HepG2 (cell line): ENCODE results near the gene EXO1. TPM values are rescaled to one million over a fixed set of nuclear protein-coding genes. Genes with fewer than 3 reads are reported as not detected.
"Not testable (repeated sequence)": the region's sequence is repeated elsewhere in the genome, so short reads cannot be mapped to it uniquely, and the experiment has no call there.

Source experiments
- ATAC-seq: fragments of 200-7000 bp; cut with Tn5 transposase; 3 replicates; pipeline ENCODE4 v1.9.1; 2020; ENCODE audit warnings: mild to moderate bottlenecking, moderate library complexity
- BruUV-seq: library from RNA; stranded (reverse); fragments of 400-500 nt; replicated peaks from 2 replicates; lab custom pipeline; 2021; lab: Mats Ljungman, UMichigan
- CTCF ChIA-PET: fragments of 300-600 bp; formaldehyde crosslinking; extraction: SDS; loops from one replicate; lab custom pipeline; 2021; ENCODE audit warnings: low total read pairs, inconsistent platforms, low intra/inter-chr PET ratio; lab: Yijun Ruan, JAX
- POLR2A ChIA-PET: fragments of 350-600 bp; sonication (Branson Sonifier 250); formaldehyde crosslinking; loops from one replicate; lab custom pipeline; 2020; ENCODE audit warnings: antibody characterized with exemption, inconsistent platforms; lab: Yijun Ruan, JAX
- DNase-seq: peaks from one replicate; pipeline ENCODE4 v3.0.0-alpha.2; 2015; ENCODE audit warnings: low spot score
- FAIRE-seq: peaks from 3 replicates; lab custom pipeline; 2011; peaks lifted over from hg19 to GRCh38; lab: Jason Lieb, UNC
- H2AFZ ChIP-seq: one replicate; pipeline ENCODE4 v1.6.1; 2011; ENCODE audit warnings: low read length, inconsistent platforms
- H3K27ac ChIP-seq: fragments of 300-600 bp; 3 replicates; pipeline ENCODE4 v1.8.0; 2011; ENCODE audit warnings: mixed run types, mild to moderate bottlenecking, mixed read lengths, low read length, inconsistent platforms; ENCODE audit not compliant: insufficient read depth; ENCODE audit errors: extremely low read length
- H3K27me3 ChIP-seq, 2 experiments: fragments of 200-600 bp in 1 of 2; 2 replicates in 1 of 2; 3 replicates in 1 of 2; pipeline versions ENCODE4 v1.6.0 to v1.8.0; 2011; ENCODE audit warnings: low read length in 2 of 2, mild to moderate bottlenecking in 2 of 2, moderate library complexity in 2 of 2, inconsistent platforms in 1 of 2; ENCODE audit not compliant: insufficient read depth in 2 of 2, control insufficient read depth in 1 of 2
- H3K36me3 ChIP-seq, 2 experiments: fragments of 200-600 bp in 1 of 2; replicated peaks in 1 of 2; 2 replicates in 1 of 2; 3 replicates in 1 of 2; pipeline versions ENCODE4 v1.5.1 to v1.8.0; 2011; ENCODE audit warnings: low read length in 2 of 2, inconsistent platforms in 1 of 2; ENCODE audit not compliant: insufficient read depth in 2 of 2, control insufficient read depth in 1 of 2
- H3K4me1 ChIP-seq: 2 replicates; pipeline ENCODE4 v1.5.1; 2012; ENCODE audit warnings: low read length, inconsistent platforms; ENCODE audit not compliant: insufficient read depth
- H3K4me2 ChIP-seq: 2 replicates; pipeline ENCODE4 v1.6.0; 2011; ENCODE audit warnings: low read depth, low read length, inconsistent platforms
- H3K4me3 ChIP-seq, 3 experiments: fragments of 200-600 bp in 1 of 3; sonication (generic), shearing (Covaris generic) in 1 of 3; replicated peaks in 1 of 3; 2 replicates each; pipeline ENCODE4 v1.5.1; 2011 to 2016; ENCODE audit warnings: low read length in 3 of 3, inconsistent platforms in 2 of 3, low read depth in 2 of 3, mild to moderate bottlenecking in 2 of 3, control low read depth in 1 of 3, mixed read lengths in 1 of 3; ENCODE audit not compliant: insufficient read depth in 1 of 3
- H3K79me2 ChIP-seq: one replicate; pipeline ENCODE4 v1.6.1; 2011; ENCODE audit warnings: low read length, inconsistent platforms; ENCODE audit not compliant: insufficient read depth
- H3K9ac ChIP-seq: 2 replicates; pipeline ENCODE4 v1.6.0; 2011; ENCODE audit warnings: mild to moderate bottlenecking, low read depth, low read length, inconsistent platforms; ENCODE audit not compliant: insufficient read depth
- H3K9me3 ChIP-seq: 2 replicates; pipeline ENCODE4 v1.5.1; 2012; ENCODE audit warnings: mild to moderate bottlenecking, low read length
- H4K20me1 ChIP-seq: 2 replicates; pipeline ENCODE4 v1.6.0; 2011; ENCODE audit warnings: inconsistent platforms, mild to moderate bottlenecking, low read length, moderate library complexity; ENCODE audit not compliant: insufficient read depth
- CSRNP1 ChIP-seq: sonication (generic); formaldehyde crosslinking; IDR thresholded peaks from 2 replicates; pipeline ENCODE4 v1.8.1; 2023; ENCODE audit warnings: mild to moderate bottlenecking, missing genetic modification reagents
- HMG20B ChIP-seq: conservative IDR thresholded peaks from 2 replicates; pipeline ENCODE4 v1.6.1; 2016; ENCODE audit warnings: missing genetic modification reagents, missing compliant biosample characterization
- HMGXB3 ChIP-seq: sonication (generic); formaldehyde crosslinking; IDR thresholded peaks from 2 replicates; pipeline ENCODE4 v1.4.0; 2020; ENCODE audit warnings: missing genetic modification reagents, borderline replicate concordance
- IRX3 ChIP-seq: sonication (generic); formaldehyde crosslinking; IDR thresholded peaks from 2 replicates; pipeline ENCODE4 v1.8.1; 2023; ENCODE audit warnings: mild to moderate bottlenecking, low read depth, missing genetic modification reagents, borderline replicate concordance
- MYPOP ChIP-seq: sonication (generic); formaldehyde crosslinking; IDR thresholded peaks from 2 replicates; pipeline ENCODE4 v1.8.1; 2023; ENCODE audit warnings: mild to moderate bottlenecking, moderate library complexity, missing genetic modification reagents
- PCBP2 ChIP-seq: fragments of 200-400 bp; formaldehyde crosslinking; optimal IDR thresholded peaks from 2 replicates; pipeline ENCODE3; 2018; ENCODE audit warnings: low read length, low read depth; ENCODE audit not compliant: poor library complexity, severe bottlenecking
- ZNF317 ChIP-seq: sonication (generic); formaldehyde crosslinking; IDR thresholded peaks from 2 replicates; pipeline ENCODE4 v1.5.0; 2020; ENCODE audit warnings: mild to moderate bottlenecking, missing genetic modification reagents
- ZNF362 ChIP-seq: sonication (generic); formaldehyde crosslinking; IDR thresholded peaks from 2 replicates; pipeline ENCODE4 v1.4.0; 2020; ENCODE audit warnings: missing genetic modification reagents, mild to moderate bottlenecking, borderline replicate concordance
- WGBS: methylation state at CpG from one replicate; pipeline ENCODE4 v1.1.6; 2017; ENCODE audit warnings: low lambda C conversion rate; 5-methylcytosine and 5-hydroxymethylcytosine counted together
- in situ Hi-C: cut with HindIII; loops from 2 replicates; pipeline ENCODE4 v1.10.0; 2017; ENCODE audit warnings: low pct_unique_long_range_greater_than_20kb; ENCODE audit not compliant: extremely low pct_ligation_motif_present
- intact Hi-C: fragments of 100-400 bp; cut with micrococcal nuclease; formaldehyde crosslinking; loops from one replicate; pipeline ENCODE4 v1.10.0; 2022; ENCODE audit not compliant: unreplicated experiment
- polyA plus RNA-seq, 8 experiments: library from polyadenylated mRNA; depleted of rRNA in 3 of 8; stranded (reverse) in 7 of 8; unstranded in 1 of 8; fragments of >200 nt; fragmentation: Illumina TruSeq in 4 of 8; extraction: Trizol in 4 of 8; gene quantifications; 2 replicates each; pipeline versions ENCODE4 v1.2.1 to v1.2.3, GENCODE V29; 2011 to 2016; ENCODE audit warnings: low read depth in 4 of 8, missing spikeins in 1 of 8, mixed read lengths in 1 of 8; ENCODE audit not compliant: insufficient read depth in 1 of 8
- total RNA-seq, 5 experiments: library from RNA; depleted of rRNA; stranded (reverse); fragments of >200 nt; fragmentation: Illumina TruSeq; extraction: Trizol; gene quantifications; 2 replicates each; pipeline ENCODE4 v1.2.3, GENCODE V29; 2016; ENCODE audit warnings: low read depth in 1 of 5

EXO1 gene
- total and polyA plus RNA-seq, 2 of the 13 experiments (the other 11 are each of a cell fraction or from before 2014, with no cell fraction given): 3.2 to 26.1 TPM

- POLR2A ChIA-PET, H3K9ac ChIP-seq, CTCF ChIA-PET, H3K4me2 ChIP-seq, DNase-seq, H3K4me3 ChIP-seq, H3K4me1 ChIP-seq, H3K27me3 ChIP-seq, H3K27ac ChIP-seq, FAIRE-seq, H4K20me1 ChIP-seq, H2AFZ ChIP-seq, H3K9me3 ChIP-seq, H3K79me2 ChIP-seq, BruUV-seq, ATAC-seq, in situ Hi-C loops, intact Hi-C loops: not testable (repeated sequence)
- WGBS: 98% methylated on average over 22 of the region's 41 CpGs
- H3K36me3 ChIP-seq: peaks cover 2 to 17% of the 10 kb centered on the region in 2 experiments; a peak in 2 of 5 replicates
Measured at GRCh38 chr1:241855545-241856140, 7.6 kb downstream of the EXO1 start.

GRCh38 chr1:241857131-241857530 is 9.1 kb downstream of the EXO1 start:
- H3K36me3 ChIP-seq: peaks cover 5 to 23% of the 10 kb centered on the region in 2 experiments; a peak in 4 of 5 replicates
- H3K4me1 ChIP-seq: no peaks in the 10 kb centered on the region
- FAIRE-seq (no peak), ATAC-seq (no peak), DNase-seq (no peak)
- WGBS: 99% methylated on average over 6 of the region's 6 CpGs
- no peak overlapping the region for H3K9ac ChIP-seq
- H2AFZ ChIP-seq: no peak overlapping the region
- CTCF ChIA-PET: no interaction called here
- H3K79me2 ChIP-seq: no peaks in the 10 kb centered on the region
- H3K27ac ChIP-seq: no peak overlapping the region
- POLR2A ChIA-PET: no interaction called here
- H3K27me3 ChIP-seq: no peaks in the 10 kb centered on the region
- no peaks in the 10 kb centered on the region for H4K20me1 ChIP-seq
- H3K4me2 ChIP-seq: no peak overlapping the region
- no TSS peak for BruUV-seq
- in situ Hi-C loops: no loop called here
- no peaks in the 10 kb centered on the region for H3K9me3 ChIP-seq
- intact Hi-C loops: no loop called here
- no peak overlapping the region for H3K4me3 ChIP-seq
- TF ChIP-seq ZNF317 (CRISPR knock-in tag): no peak
- TF ChIP-seq PCBP2: no peak
- TF ChIP-seq HMG20B (CRISPR knock-in tag): no peak
- no peak for TF ChIP-seq MYPOP
- no peak for TF ChIP-seq ZNF362 (CRISPR knock-in tag)
- no peak for TF ChIP-seq IRX3
- no peak for TF ChIP-seq CSRNP1 (CRISPR knock-in tag)
- no peak for TF ChIP-seq HMGXB3 (CRISPR knock-in tag)
